HG02610 (cell line): ENCODE measurements around the gene GALNT7.
"Not testable (repeated sequence)": the region's sequence is repeated elsewhere in the genome, so short reads cannot be mapped to it uniquely, and the experiment has no call there.

Experiments
- ATAC-seq: cut with Tn5 transposase; IDR thresholded peaks from one replicate; pipeline ENCODE4 v1.9.1; 2021; ENCODE audit warnings: mild to moderate bottlenecking, moderate library complexity; ENCODE audit not compliant: unreplicated experiment

The GALNT7 gene

DNA sequence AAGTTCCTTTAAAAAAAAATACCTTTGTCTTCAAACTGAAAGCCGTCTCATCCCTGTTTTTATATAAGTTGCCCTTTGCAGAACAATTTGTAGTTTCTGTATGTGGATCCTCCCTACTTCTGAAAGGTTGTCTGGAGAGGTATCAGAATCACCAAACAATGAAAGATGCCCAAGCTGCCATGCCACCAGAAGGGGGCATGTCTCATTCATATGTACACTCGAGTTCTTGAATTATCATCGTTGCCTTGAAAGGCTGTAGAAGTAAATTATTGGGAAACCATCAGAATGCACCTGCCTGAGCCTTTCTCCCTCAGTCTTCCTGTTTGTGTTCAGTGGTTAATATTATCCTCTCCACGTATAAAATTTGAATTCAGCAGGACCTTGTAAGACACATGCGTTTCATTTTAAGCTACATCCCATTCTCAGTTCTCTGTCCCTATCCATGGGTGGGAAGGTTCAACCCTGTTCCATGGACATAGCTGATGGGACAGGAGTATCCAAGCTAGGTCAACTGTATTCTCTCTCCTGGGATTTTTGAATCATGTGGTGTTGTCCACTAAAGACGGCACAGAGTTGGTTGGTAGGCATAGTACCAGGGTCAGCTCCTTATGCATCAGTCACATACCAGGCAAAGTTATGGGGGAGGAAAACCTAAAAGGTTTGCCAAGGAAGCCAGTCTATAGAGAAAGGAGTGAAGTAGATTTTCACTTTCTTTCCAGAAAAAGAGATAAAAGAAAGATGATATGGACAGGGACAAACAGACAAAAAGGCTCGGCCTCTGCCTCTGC, 24.0 kb downstream of the GALNT7 start:
- ATAC-seq, result no peak

GRCh38 chr4:173194157-173194556, 25.5 kb downstream of the GALNT7 start:
- ATAC-seq, result no peak

- peak; percentile 26 for ATAC-seq
Observed at GRCh38 chr4:173195109-173195508, 26.5 kb downstream of the GALNT7 start.

GRCh38 chr4:173199553-173199952, 30.9 kb downstream of the GALNT7 start:
- ATAC-seq, result no peak

DNA sequence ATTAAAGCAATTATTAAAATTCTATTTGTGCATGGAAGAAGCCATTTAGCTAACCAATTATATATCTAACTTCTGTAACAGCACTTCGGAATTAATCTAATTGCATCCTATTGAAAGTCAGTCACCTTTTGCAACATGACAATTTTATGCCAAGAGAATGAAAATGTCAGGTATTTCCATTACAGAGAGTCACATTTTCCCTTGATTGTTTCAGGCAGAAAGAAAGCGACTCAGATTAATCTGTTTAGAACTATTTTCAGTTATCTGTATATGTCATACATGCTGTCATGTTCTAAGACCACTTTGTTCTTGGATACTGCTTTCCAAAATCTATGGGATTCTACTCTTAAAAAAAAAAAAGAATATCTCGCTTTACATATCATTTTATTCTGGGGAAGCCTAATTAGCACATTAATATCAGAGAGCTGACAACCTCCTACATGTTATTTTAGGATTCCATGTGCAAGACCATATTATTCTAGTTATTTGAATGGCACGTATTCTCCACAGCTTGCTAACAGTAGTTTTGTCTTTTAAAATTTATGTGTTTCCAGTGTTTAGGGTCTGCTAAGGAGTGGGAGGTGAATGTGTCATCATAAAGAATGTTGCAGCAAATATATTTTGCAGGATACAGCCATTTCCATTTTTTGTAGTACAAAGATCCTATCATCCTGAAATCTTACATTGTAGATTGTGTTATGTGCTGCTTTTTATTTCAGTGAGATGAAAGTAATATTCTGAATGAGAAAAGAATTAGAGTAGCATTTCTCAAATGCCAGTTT, 31.7 kb downstream of the GALNT7 start:
- ATAC-seq, result no peak

GRCh38 chr4:173202395-173202794, 33.8 kb downstream of the GALNT7 start:
- ATAC-seq, result no peak

- no peak for ATAC-seq
Observed at GRCh38 chr4:173205656-173206055, 37.0 kb downstream of the GALNT7 start.

- ATAC-seq, result no peak
Observed at GRCh38 chr4:173208420-173208819, 39.8 kb downstream of the GALNT7 start.

GRCh38 chr4:173211222-173211621, 42.6 kb downstream of the GALNT7 start:
- peak; percentile 51 for ATAC-seq

GRCh38 chr4:173211838-173212237, 43.2 kb downstream of the GALNT7 start:
- peak; percentile 86 for ATAC-seq

- ATAC-seq, result no peak
Observed at GRCh38 chr4:173212379-173212778, 43.8 kb downstream of the GALNT7 start.

DNA sequence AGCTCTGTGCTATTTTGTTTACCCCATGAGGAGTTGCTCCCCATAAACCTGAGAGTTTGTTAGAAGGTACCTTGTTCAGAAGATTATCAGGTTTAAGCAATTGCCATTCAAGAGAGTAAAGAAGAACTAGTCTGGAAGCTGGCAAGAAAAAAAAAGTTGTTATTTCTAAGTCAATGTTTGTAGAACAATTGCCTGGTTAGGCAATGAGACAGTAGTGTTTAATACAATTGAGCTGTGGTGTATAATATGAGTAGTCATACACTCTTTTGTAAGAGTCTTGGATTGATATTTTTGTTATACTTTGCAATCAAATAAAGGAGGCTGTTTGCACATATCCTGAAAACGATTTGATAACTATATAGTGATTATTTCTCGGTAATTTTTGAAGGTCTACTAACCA, 44.7 kb downstream of the GALNT7 start:
- no peak for ATAC-seq

DNA sequence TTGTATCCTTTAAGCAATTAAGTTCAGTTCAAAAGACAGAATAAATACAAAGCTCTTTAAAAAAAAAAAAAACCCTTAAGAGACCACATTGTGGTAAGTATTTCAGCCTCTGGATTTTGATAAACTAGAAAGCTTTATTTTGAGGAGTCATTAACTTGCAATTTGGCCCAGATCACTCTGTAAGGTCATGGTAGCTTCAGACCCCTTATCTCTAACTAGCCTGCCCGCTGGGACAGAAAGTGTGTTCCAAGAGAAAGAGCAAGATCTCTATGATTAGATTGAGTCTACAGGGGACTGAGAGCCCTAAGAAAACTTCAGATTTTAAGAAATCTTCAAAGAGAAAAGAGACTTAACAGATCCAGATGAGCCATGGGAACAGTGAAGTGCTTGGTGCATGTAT, 45.6 kb downstream of the GALNT7 start:
- ATAC-seq, result no peak

- ATAC-seq, result no peak
Observed at GRCh38 chr4:173214661-173215060, 46.0 kb downstream of the GALNT7 start.

GRCh38 chr4:173217075-173217474, 48.5 kb downstream of the GALNT7 start:
- no peak for ATAC-seq

GRCh38 chr4:173217727-173218126, 49.1 kb downstream of the GALNT7 start:
- no peak for ATAC-seq

DNA sequence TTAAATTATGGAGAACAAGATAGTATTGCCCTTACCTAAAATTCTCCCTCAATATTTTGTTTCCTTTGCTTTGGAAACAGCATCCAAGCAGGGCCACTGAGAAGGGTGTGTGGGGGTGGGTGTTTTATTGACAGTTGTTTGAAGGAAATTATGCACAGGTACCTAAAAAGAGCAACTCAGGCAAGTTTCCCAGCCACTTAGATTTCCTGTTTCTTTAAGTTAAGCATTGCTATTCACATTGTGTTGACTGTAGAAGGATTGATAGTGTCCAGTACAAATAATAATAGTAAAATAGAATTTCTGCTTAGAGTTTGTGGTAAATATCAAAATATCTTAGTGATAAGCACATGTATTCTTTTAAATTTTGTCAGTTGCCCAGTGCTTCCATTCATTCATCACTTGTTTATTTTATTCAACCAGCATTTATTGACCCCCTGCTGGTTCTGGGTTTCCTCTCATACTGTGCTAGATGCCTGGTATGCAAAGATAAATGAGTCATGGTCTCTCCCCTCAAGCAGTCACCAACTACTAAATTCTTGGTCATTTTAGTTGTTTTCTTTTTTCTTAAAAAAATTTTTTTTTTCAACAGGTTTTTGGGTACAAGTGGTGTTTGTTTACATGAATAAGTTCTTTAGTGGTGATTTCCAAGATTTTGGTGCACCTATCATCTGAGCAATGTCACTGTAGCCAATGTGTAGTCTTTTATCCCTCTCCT, 50.0 kb downstream of the GALNT7 start:
- peak; percentile 74 for ATAC-seq

- not testable (repeated sequence) for ATAC-seq
Observed at GRCh38 chr4:173219126-173219437, 50.5 kb downstream of the GALNT7 start.

GRCh38 chr4:173223743-173224142, 55.1 kb downstream of the GALNT7 start:
- ATAC-seq, result no peak

GRCh38 chr4:173226401-173226888, 57.8 kb downstream of the GALNT7 start:
- ATAC-seq, result no peak

DNA sequence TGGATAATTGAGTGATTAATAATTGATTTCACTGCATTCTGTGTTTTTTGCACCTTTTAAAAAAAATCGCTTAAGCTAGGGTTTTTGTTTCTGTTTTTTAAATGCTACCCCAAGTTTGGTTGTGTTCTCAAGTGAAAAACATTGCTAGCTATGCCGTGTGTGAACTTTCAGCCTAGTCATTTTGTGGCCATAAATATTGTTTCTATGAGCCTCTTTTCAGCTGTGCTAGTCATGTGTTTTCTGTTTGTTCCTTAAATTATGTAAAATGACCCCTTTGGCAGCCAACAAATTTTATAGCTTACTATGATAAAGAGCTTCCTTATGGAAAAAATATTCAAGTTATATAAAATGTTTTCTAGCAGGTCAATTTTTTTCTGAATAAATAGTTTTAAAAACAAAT, 59.1 kb downstream of the GALNT7 start:
- no peak for ATAC-seq

- no peak for ATAC-seq
Observed at GRCh38 chr4:173230062-173230461, 61.5 kb downstream of the GALNT7 start.
